ENCODE data around the gene SUPT3H. TPM values are rescaled to one million over a fixed set of nuclear protein-coding genes. Genes with fewer than 3 reads are reported as not detected.
"Not testable (repeated sequence)": the region's sequence is repeated elsewhere in the genome, so short reads cannot be mapped to it uniquely, and the experiment has no call there.

SUPT3H gene
- total and polyA plus RNA-seq, 5 donors from 2014 or later, result 4.8 to 7.8 (median 5.7) TPM

GRCh38 chr6:45299096-45299581 is 78.6 kb downstream of the SUPT3H start:
- H3K27me3 Mint-ChIP-seq, result peaks cover 5% of the 10 kb centered on the region
- no peak for ATAC-seq (ENCODE audit: low read depth in 2 of 2)
- no peak for DNase-seq
- no peaks in the 10 kb centered on the region for H3K36me3 ChIP-seq (ENCODE audit: control insufficient read depth, insufficient read depth, low read length)
- peaks cover 3 to 17% (median 9%) of the 10 kb centered on the region in 4 donors for H3K4me1 Mint-ChIP-seq
- peaks cover 0 to 1% (median 0%) of the 10 kb centered on the region in 7 donors for H3K9me3 Mint-ChIP-seq
- peaks cover 5% of the 10 kb centered on the region for H3K36me3 Mint-ChIP-seq
- H3K9me3 ChIP-seq (ENCODE audit: control insufficient read depth in 2 of 2, low read length in 2 of 2), result no peaks in the 10 kb centered on the region
- H3K4me3 ChIP-seq (ENCODE audit: low read depth, low read length), result no peak overlapping the region
- no peak overlapping the region for H3K4me3 Mint-ChIP-seq
- H3K27ac Mint-ChIP-seq, result no peak overlapping the region
- no peaks in the 10 kb centered on the region for H3K27me3 ChIP-seq (ENCODE audit: control insufficient read depth, insufficient read depth, low read length)
- H3K4me1 ChIP-seq (ENCODE audit: control insufficient read depth, insufficient read depth, low read length, poor library complexity, severe bottlenecking), result peaks cover 1% of the 10 kb centered on the region
- no peak overlapping the region for H3K27ac ChIP-seq (ENCODE audit: insufficient read depth, low read length, poor library complexity, severe bottlenecking)

- no peak overlapping the region for H3K27ac ChIP-seq (ENCODE audit: insufficient read depth, low read length, poor library complexity, severe bottlenecking)
- DNase-seq (no peak), ATAC-seq (ENCODE audit: low read depth in 2 of 2) (no peak)
- H3K36me3 ChIP-seq (ENCODE audit: control insufficient read depth, insufficient read depth, low read length), result no peaks in the 10 kb centered on the region
- H3K9me3 Mint-ChIP-seq, result peaks cover 0 to 3% (median 0%) of the 10 kb centered on the region in 7 donors
- no peaks in the 10 kb centered on the region for H3K27me3 ChIP-seq (ENCODE audit: control insufficient read depth, insufficient read depth, low read length)
- H3K9me3 ChIP-seq (ENCODE audit: control insufficient read depth in 2 of 2, low read length in 2 of 2), result no peaks in the 10 kb centered on the region
- no peak overlapping the region for H3K4me3 ChIP-seq (ENCODE audit: low read depth, low read length)
- H3K27ac Mint-ChIP-seq, result no peak overlapping the region
- H3K4me1 ChIP-seq (ENCODE audit: control insufficient read depth, insufficient read depth, low read length, poor library complexity, severe bottlenecking), result peaks cover 9% of the 10 kb centered on the region
- peaks cover 5% of the 10 kb centered on the region for H3K27me3 Mint-ChIP-seq
- peaks cover 19 to 36% (median 28%) of the 10 kb centered on the region in 4 donors for H3K4me1 Mint-ChIP-seq
- no peaks in the 10 kb centered on the region for H3K36me3 Mint-ChIP-seq
- no peak overlapping the region for H3K4me3 Mint-ChIP-seq
Measured at GRCh38 chr6:45297320-45297719, 80.4 kb downstream of the SUPT3H start.

GRCh38 chr6:45294065-45294701 is 83.6 kb downstream of the SUPT3H start:
- not testable (repeated sequence) for H3K9me3 ChIP-seq (ENCODE audit: control insufficient read depth in 2 of 2, low read length in 2 of 2); H3K36me3 Mint-ChIP-seq; H3K36me3 ChIP-seq (ENCODE audit: control insufficient read depth, insufficient read depth, low read length); H3K27ac ChIP-seq (ENCODE audit: insufficient read depth, low read length, poor library complexity, severe bottlenecking); H3K27me3 ChIP-seq (ENCODE audit: control insufficient read depth, insufficient read depth, low read length); ATAC-seq (ENCODE audit: low read depth in 2 of 2); H3K4me1 ChIP-seq (ENCODE audit: control insufficient read depth, insufficient read depth, low read length, poor library complexity, severe bottlenecking); H3K27me3 Mint-ChIP-seq; H3K9me3 Mint-ChIP-seq
- peaks cover 19 to 43% (median 32%) of the 10 kb centered on the region in 4 donors for H3K4me1 Mint-ChIP-seq
- H3K27ac Mint-ChIP-seq, result peak overlapping the region; percentile 1 to 8 (median 5)
- peak overlapping the region; percentile 9 for H3K4me3 ChIP-seq (ENCODE audit: low read depth, low read length)
- DNase-seq, result peak in 1 of 3 donors; percentile 21
- H3K4me3 Mint-ChIP-seq, result peak overlapping the region in 3 of 4 donors; percentile 32 to 38 (median 33)

- no peak for ATAC-seq (ENCODE audit: low read depth in 2 of 2)
- H3K4me3 Mint-ChIP-seq, result peak overlapping the region; percentile 32 to 81 (median 43)
- peaks cover 0 to 2% (median 0%) of the 10 kb centered on the region in 7 donors for H3K9me3 Mint-ChIP-seq
- H3K36me3 Mint-ChIP-seq, result no peaks in the 10 kb centered on the region
- Histone ChIP-seq H3K36me3 (ENCODE audit: control insufficient read depth, insufficient read depth, low read length) (no peaks in the 10 kb centered on the region), H3K4me1 (ENCODE audit: control insufficient read depth, insufficient read depth, low read length, poor library complexity, severe bottlenecking) (peaks cover 9% of the 10 kb centered on the region), H3K27me3 (ENCODE audit: control insufficient read depth, insufficient read depth, low read length) (no peaks in the 10 kb centered on the region), H3K4me3 (ENCODE audit: low read depth, low read length) (peak overlapping the region; percentile 61), H3K9me3 (ENCODE audit: control insufficient read depth in 2 of 2, low read length in 2 of 2) (no peaks in the 10 kb centered on the region), H3K27ac (ENCODE audit: insufficient read depth, low read length, poor library complexity, severe bottlenecking) (peak overlapping the region; percentile 33)
- H3K27ac Mint-ChIP-seq, result peak overlapping the region; percentile 1 to 10 (median 5)
- DNase-seq, result peak in 2 of 3 donors; percentile 44 to 71
- H3K27me3 Mint-ChIP-seq, result peaks cover 5% of the 10 kb centered on the region
- peaks cover 19 to 43% (median 32%) of the 10 kb centered on the region in 4 donors for H3K4me1 Mint-ChIP-seq
Measured at GRCh38 chr6:45293306-45293705, 84.4 kb downstream of the SUPT3H start.

- DNase-seq (no peak), ATAC-seq (ENCODE audit: low read depth in 2 of 2) (no peak)
- Histone ChIP-seq H3K36me3 (ENCODE audit: control insufficient read depth, insufficient read depth, low read length) (no peaks in the 10 kb centered on the region), H3K9me3 (ENCODE audit: control insufficient read depth in 2 of 2, low read length in 2 of 2) (no peaks in the 10 kb centered on the region), H3K4me3 (ENCODE audit: low read depth, low read length) (no peak overlapping the region), H3K4me1 (ENCODE audit: control insufficient read depth, insufficient read depth, low read length, poor library complexity, severe bottlenecking) (peaks cover 9% of the 10 kb centered on the region), H3K27ac (ENCODE audit: insufficient read depth, low read length, poor library complexity, severe bottlenecking) (no peak overlapping the region), H3K27me3 (ENCODE audit: control insufficient read depth, insufficient read depth, low read length) (no peaks in the 10 kb centered on the region)
- H3K9me3 Mint-ChIP-seq, result peaks cover 0 to 3% (median 2%) of the 10 kb centered on the region in 7 donors
- no peak overlapping the region for H3K27ac Mint-ChIP-seq
- H3K36me3 Mint-ChIP-seq, result no peaks in the 10 kb centered on the region
- H3K27me3 Mint-ChIP-seq, result peaks cover under 1% of the 10 kb centered on the region
- peaks cover 19 to 37% (median 29%) of the 10 kb centered on the region in 4 donors for H3K4me1 Mint-ChIP-seq
- no peak overlapping the region for H3K4me3 Mint-ChIP-seq
Measured at GRCh38 chr6:45289751-45290514, 87.8 kb downstream of the SUPT3H start.

- H3K27me3 ChIP-seq (ENCODE audit: control insufficient read depth, insufficient read depth, low read length); DNase-seq; H3K27ac ChIP-seq (ENCODE audit: insufficient read depth, low read length, poor library complexity, severe bottlenecking); H3K27me3 Mint-ChIP-seq; H3K9me3 Mint-ChIP-seq; H3K4me3 ChIP-seq (ENCODE audit: low read depth, low read length); H3K4me1 Mint-ChIP-seq; H3K36me3 Mint-ChIP-seq; H3K9me3 ChIP-seq (ENCODE audit: control insufficient read depth in 2 of 2, low read length in 2 of 2); H3K4me3 Mint-ChIP-seq; H3K36me3 ChIP-seq (ENCODE audit: control insufficient read depth, insufficient read depth, low read length); H3K27ac Mint-ChIP-seq; ATAC-seq (ENCODE audit: low read depth in 2 of 2); H3K4me1 ChIP-seq (ENCODE audit: control insufficient read depth, insufficient read depth, low read length, poor library complexity, severe bottlenecking): not testable (repeated sequence)
Measured at GRCh38 chr6:45286707-45287106, 91.0 kb downstream of the SUPT3H start.

GRCh38 chr6:45278367-45278766 is 99.4 kb downstream of the SUPT3H start:
- no peak overlapping the region for H3K27ac Mint-ChIP-seq
- Histone ChIP-seq H3K4me1 (ENCODE audit: control insufficient read depth, insufficient read depth, low read length, poor library complexity, severe bottlenecking) (no peaks in the 10 kb centered on the region), H3K27ac (ENCODE audit: insufficient read depth, low read length, poor library complexity, severe bottlenecking) (no peak overlapping the region), H3K9me3 (ENCODE audit: control insufficient read depth in 2 of 2, low read length in 2 of 2) (no peaks in the 10 kb centered on the region), H3K36me3 (ENCODE audit: control insufficient read depth, insufficient read depth, low read length) (no peaks in the 10 kb centered on the region), H3K27me3 (ENCODE audit: control insufficient read depth, insufficient read depth, low read length) (no peaks in the 10 kb centered on the region), H3K4me3 (ENCODE audit: low read depth, low read length) (no peak overlapping the region)
- peaks cover 0 to 2% (median 0%) of the 10 kb centered on the region in 4 donors for H3K4me1 Mint-ChIP-seq
- H3K9me3 Mint-ChIP-seq, result peaks cover 0 to 6% (median 0%) of the 10 kb centered on the region in 7 donors
- no peaks in the 10 kb centered on the region for H3K27me3 Mint-ChIP-seq
- no peak for ATAC-seq (ENCODE audit: low read depth in 2 of 2)
- H3K36me3 Mint-ChIP-seq, result peaks cover 7% of the 10 kb centered on the region
- no peak overlapping the region for H3K4me3 Mint-ChIP-seq
- no peak for DNase-seq

All from CD4-positive, CD25-positive, alpha-beta regulatory T cell (primary cell).